Fibroblast of lung (primary cell): Measurements from ENCODE around the gene LAMC3. TPM values are rescaled to one million over a fixed set of nuclear protein-coding genes. Genes with fewer than 3 reads are reported as not detected.

Experiments
- DNase-seq, 2 donors: peaks; one replicate each; pipeline versions ENCODE4 v3.0.0 to v3.0.0-alpha.2; 2010; ENCODE audit warnings: low read depth in 2 of 2
- H2AFZ ChIP-seq: 2 replicates; pipeline ENCODE4 v1.5.1; 2012; ENCODE audit warnings: low read length, control low read depth, inconsistent platforms
- H3K27ac ChIP-seq: 2 replicates; pipeline ENCODE4 v1.5.1; 2011; ENCODE audit warnings: low read length, control low read depth; ENCODE audit not compliant: insufficient read depth
- H3K27me3 ChIP-seq: 2 replicates; pipeline ENCODE4 v1.5.1; 2011; ENCODE audit warnings: mild to moderate bottlenecking, low read length; ENCODE audit not compliant: control insufficient read depth, insufficient read depth
- H3K36me3 ChIP-seq: 2 replicates; pipeline ENCODE4 v1.5.1; 2011; ENCODE audit warnings: low read length; ENCODE audit not compliant: control insufficient read depth, insufficient read depth
- H3K4me1 ChIP-seq: 2 replicates; pipeline ENCODE4 v1.5.1; 2011; ENCODE audit warnings: low read length; ENCODE audit not compliant: control insufficient read depth, insufficient read depth; ENCODE audit errors: extremely low read depth
- H3K4me2 ChIP-seq: 2 replicates; pipeline ENCODE4 v1.5.1; 2011; ENCODE audit warnings: low read length, control low read depth; ENCODE audit not compliant: insufficient read depth; ENCODE audit errors: extremely low read depth
- H3K4me3 ChIP-seq, 4 experiments: fragments of 200-600 bp in 1 of 4; sonication (generic) in 1 of 4; replicated peaks in 1 of 4; 2 replicates each; pipeline ENCODE4 v1.5.1; 2011 to 2016; ENCODE audit warnings: low read length in 4 of 4, low read depth in 3 of 4, mild to moderate bottlenecking in 3 of 4, control low read depth in 2 of 4, inconsistent platforms in 1 of 4, mixed read lengths in 1 of 4; ENCODE audit not compliant: insufficient read depth in 1 of 4; ENCODE audit errors: control extremely low read depth in 1 of 4
- H3K79me2 ChIP-seq: 2 replicates; pipeline ENCODE4 v1.5.1; 2012; ENCODE audit warnings: mild to moderate bottlenecking, low read length, inconsistent platforms; ENCODE audit not compliant: control insufficient read depth, insufficient read depth
- H3K9ac ChIP-seq: 2 replicates; pipeline ENCODE4 v1.5.1; 2011; ENCODE audit warnings: mild to moderate bottlenecking, low read length, control low read depth; ENCODE audit not compliant: insufficient read depth
- H3K9me3 ChIP-seq: 2 replicates; pipeline ENCODE4 v1.5.1; 2012; ENCODE audit warnings: low read depth, low read length; ENCODE audit not compliant: control insufficient read depth, insufficient read depth
- H4K20me1 ChIP-seq: 2 replicates; pipeline ENCODE4 v1.5.1; 2011; ENCODE audit warnings: low read length; ENCODE audit not compliant: control insufficient read depth, insufficient read depth; ENCODE audit errors: extremely low read depth
- EZH2 ChIP-seq: IDR thresholded peaks from 2 replicates; pipeline ENCODE4 v1.5.1; 2012; ENCODE audit warnings: low read length, control low read depth, mild to moderate bottlenecking; ENCODE audit errors: missing control alignments
- polyA plus RNA-seq, 2 donors: library from polyadenylated mRNA; depleted of rRNA in 1 of 2; stranded (reverse) in 1 of 2; unstranded in 1 of 2; fragments of >200 nt; gene quantifications; 2 replicates each; pipeline ENCODE4 v1.2.1, GENCODE V29; 2011 to 2012; ENCODE audit warnings: missing spikeins in 1 of 2
- total RNA-seq: library from RNA; depleted of rRNA; stranded (reverse); fragments of >200 nt; gene quantifications from 2 replicates; pipeline ENCODE4 v1.2.1, GENCODE V29; 2014
- TF ChIP-seq, protein P1 (sequence below), 2 donors: IDR thresholded peaks in 1 of 2; conservative IDR thresholded peaks in 1 of 2; 1 replicate in 1 of 2; 2 replicates in 1 of 2; pipeline ENCODE4 v1.5.1; 2011 to 2012; ENCODE audit warnings: low read length in 2 of 2, control low read depth in 1 of 2, inconsistent platforms in 1 of 2, low read depth in 1 of 2, mild to moderate bottlenecking in 1 of 2

LAMC3 gene
- total and polyA plus RNA-seq, 2 donors (not counting 1 experiment from before 2014, with no cell fraction given) = 0.17 to 1.4 TPM

DNA sequence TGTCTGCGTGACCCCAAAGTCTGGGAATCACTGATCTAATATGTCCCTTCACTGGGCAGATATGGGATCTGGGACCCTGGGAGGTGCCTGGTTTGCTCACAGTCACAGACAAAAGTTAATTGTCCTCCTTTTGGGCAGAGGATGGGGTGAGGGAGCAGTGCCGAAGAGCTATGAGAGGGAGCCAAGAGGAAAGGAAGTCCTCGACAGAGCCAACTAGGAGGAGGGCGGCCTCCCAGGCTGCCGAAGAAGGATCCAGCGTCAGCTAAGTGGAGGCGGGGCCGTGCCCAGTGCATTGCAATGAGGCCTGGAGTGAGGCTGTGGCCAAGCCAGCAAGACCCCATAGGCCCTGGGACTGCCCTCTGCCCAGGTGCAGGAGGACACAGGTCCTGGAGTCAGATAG, 98.8 kb downstream of the LAMC3 start:
- no peak overlapping the region for H3K4me3 ChIP-seq
- no peak overlapping the region for H2AFZ ChIP-seq
- no peaks in the 10 kb centered on the region for H3K79me2 ChIP-seq
- no peaks in the 10 kb centered on the region for H3K36me3 ChIP-seq
- no peaks in the 10 kb centered on the region for H3K9me3 ChIP-seq
- no peaks in the 10 kb centered on the region for H4K20me1 ChIP-seq
- H3K27ac ChIP-seq = no peak overlapping the region
- peaks cover 2% of the 10 kb centered on the region for H3K27me3 ChIP-seq
- no peak for DNase-seq
- no peak overlapping the region for H3K4me2 ChIP-seq
- TF ChIP-seq EZH2 = no peak
- TF ChIP-seq, protein P1, sequence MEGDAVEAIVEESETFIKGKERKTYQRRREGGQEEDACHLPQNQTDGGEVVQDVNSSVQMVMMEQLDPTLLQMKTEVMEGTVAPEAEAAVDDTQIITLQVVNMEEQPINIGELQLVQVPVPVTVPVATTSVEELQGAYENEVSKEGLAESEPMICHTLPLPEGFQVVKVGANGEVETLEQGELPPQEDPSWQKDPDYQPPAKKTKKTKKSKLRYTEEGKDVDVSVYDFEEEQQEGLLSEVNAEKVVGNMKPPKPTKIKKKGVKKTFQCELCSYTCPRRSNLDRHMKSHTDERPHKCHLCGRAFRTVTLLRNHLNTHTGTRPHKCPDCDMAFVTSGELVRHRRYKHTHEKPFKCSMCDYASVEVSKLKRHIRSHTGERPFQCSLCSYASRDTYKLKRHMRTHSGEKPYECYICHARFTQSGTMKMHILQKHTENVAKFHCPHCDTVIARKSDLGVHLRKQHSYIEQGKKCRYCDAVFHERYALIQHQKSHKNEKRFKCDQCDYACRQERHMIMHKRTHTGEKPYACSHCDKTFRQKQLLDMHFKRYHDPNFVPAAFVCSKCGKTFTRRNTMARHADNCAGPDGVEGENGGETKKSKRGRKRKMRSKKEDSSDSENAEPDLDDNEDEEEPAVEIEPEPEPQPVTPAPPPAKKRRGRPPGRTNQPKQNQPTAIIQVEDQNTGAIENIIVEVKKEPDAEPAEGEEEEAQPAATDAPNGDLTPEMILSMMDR (conservative IDR thresholded peaks at IDR 0.05 in 1 of 2, IDR thresholded peaks at IDR 0.05 in 1 of 2; ENCODE audit: low read depth in 1 of 2, low read length in 2 of 2) = no peak
- H3K4me1 ChIP-seq = no peaks in the 10 kb centered on the region
- H3K9ac ChIP-seq = no peak overlapping the region

DNA sequence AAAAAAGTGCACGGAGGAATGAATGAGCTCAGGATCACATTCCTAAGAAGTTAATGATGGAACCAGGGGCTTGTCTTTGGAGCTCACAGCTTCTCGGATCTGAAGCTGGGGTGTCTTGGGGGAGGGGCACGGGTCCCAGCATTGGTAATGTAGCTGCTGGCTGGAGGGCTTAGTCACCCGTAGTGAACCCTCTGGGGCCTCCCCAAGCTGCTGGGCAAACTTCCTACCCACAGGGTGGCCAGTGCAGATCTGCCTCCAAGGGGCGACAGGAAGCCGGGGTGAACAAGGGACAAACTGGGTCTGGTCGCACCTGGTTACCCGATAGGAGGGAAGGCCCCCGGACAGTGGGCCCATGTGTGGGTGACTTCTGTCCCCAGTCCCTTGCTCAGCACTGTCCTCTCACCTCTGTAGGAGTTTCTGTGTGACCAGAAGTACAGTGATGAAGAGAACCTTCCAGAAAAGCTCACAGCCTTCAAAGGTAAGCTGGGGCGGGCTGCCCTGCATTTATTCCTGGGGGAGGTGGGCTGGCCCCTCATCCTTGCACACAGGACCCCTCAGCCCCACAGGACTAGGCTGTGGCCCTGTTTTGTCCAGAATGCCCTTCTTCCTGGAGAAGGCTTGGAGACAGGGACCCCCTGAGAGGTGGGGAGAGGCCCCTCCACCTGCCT, 102.3 kb downstream of the LAMC3 start:
- Histone ChIP-seq H3K36me3 (no peaks in the 10 kb centered on the region), H3K27me3 (peaks cover 5% of the 10 kb centered on the region), H3K27ac (no peak overlapping the region), H3K79me2 (no peaks in the 10 kb centered on the region), H3K4me3 (no peak overlapping the region), H3K9me3 (no peaks in the 10 kb centered on the region), H4K20me1 (no peaks in the 10 kb centered on the region), H3K4me2 (no peak overlapping the region), H3K9ac (no peak overlapping the region), H2AFZ (no peak overlapping the region), H3K4me1 (no peaks in the 10 kb centered on the region)
- TF ChIP-seq EZH2 = no peak
- TF ChIP-seq, protein P1 (conservative IDR thresholded peaks at IDR 0.05 in 1 of 2, IDR thresholded peaks at IDR 0.05 in 1 of 2; ENCODE audit: low read depth in 1 of 2, low read length in 2 of 2) = no peak
- peak in 1 of 2 donors; percentile 33 for DNase-seq

DNA sequence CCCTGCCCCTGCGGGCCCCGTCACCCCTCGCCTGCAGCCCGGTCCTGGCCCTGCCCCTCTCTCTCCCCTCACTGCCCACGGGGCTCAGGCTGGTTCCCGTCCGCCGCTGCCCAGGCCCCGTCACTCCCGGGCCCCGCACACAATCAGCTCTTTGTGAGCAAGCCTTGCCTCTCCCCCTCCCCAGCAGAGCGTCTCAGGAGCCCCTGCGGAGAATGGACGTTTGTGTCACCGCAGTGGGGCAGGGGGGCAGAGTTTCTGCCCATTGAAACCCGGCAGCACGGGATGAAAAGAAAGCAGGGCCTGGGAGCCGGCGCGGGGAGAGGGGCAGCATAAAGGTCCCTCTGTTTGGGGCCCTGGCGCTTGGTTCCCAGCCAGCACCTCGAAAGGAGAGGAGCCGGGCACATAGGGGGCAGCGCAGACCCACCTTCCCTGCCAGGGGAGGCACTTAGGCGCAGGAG, 102.9 kb downstream of the LAMC3 start:
- TF ChIP-seq, protein P1 (conservative IDR thresholded peaks at IDR 0.05 in 1 of 2, IDR thresholded peaks at IDR 0.05 in 1 of 2; ENCODE audit: low read depth in 1 of 2, low read length in 2 of 2) = no peak
- no peak for TF ChIP-seq EZH2
- no peak overlapping the region for H3K9ac ChIP-seq
- H3K36me3 ChIP-seq = no peaks in the 10 kb centered on the region
- no peak overlapping the region for H3K4me3 ChIP-seq
- DNase-seq = no peak
- H3K9me3 ChIP-seq = no peaks in the 10 kb centered on the region
- no peaks in the 10 kb centered on the region for H3K4me1 ChIP-seq
- H3K27me3 ChIP-seq = peaks cover 5% of the 10 kb centered on the region
- no peak overlapping the region for H3K27ac ChIP-seq
- H2AFZ ChIP-seq = no peak overlapping the region
- no peak overlapping the region for H3K4me2 ChIP-seq
- no peaks in the 10 kb centered on the region for H4K20me1 ChIP-seq
- no peaks in the 10 kb centered on the region for H3K79me2 ChIP-seq
